GM12874 (cell line): ENCODE measurements around the gene NNAT.

Experiments used
- TF ChIP-seq, protein P1 (sequence below): IDR thresholded peaks from 2 replicates; pipeline ENCODE4 v1.5.1; 2011; ENCODE audit warnings: low read depth, mild to moderate bottlenecking, control low read depth, low read length, moderate library complexity; ENCODE audit not compliant: insufficient read depth

Gene NNAT

DNA sequence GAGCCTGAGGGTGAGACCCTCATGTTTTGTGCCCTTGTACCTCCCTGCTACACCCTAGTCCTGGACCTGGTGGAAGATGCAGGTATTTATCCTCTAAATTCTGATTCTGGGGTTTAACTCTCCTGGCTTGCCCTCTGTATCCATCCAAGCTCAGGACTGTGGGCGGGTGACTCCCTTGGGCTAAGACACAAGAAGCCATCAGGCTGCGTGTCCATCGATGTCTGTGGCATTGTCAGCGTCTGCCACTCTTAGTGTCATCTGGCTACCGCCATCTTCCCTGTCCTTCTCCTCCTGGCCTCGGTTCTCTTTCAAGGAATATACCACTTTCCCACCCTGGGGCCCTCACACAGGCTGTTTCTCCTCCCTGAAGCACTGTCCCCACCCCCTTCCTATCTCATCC, 35.5 kb downstream of the NNAT start:
- TF ChIP-seq, protein P1, sequence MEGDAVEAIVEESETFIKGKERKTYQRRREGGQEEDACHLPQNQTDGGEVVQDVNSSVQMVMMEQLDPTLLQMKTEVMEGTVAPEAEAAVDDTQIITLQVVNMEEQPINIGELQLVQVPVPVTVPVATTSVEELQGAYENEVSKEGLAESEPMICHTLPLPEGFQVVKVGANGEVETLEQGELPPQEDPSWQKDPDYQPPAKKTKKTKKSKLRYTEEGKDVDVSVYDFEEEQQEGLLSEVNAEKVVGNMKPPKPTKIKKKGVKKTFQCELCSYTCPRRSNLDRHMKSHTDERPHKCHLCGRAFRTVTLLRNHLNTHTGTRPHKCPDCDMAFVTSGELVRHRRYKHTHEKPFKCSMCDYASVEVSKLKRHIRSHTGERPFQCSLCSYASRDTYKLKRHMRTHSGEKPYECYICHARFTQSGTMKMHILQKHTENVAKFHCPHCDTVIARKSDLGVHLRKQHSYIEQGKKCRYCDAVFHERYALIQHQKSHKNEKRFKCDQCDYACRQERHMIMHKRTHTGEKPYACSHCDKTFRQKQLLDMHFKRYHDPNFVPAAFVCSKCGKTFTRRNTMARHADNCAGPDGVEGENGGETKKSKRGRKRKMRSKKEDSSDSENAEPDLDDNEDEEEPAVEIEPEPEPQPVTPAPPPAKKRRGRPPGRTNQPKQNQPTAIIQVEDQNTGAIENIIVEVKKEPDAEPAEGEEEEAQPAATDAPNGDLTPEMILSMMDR, result no peak

DNA sequence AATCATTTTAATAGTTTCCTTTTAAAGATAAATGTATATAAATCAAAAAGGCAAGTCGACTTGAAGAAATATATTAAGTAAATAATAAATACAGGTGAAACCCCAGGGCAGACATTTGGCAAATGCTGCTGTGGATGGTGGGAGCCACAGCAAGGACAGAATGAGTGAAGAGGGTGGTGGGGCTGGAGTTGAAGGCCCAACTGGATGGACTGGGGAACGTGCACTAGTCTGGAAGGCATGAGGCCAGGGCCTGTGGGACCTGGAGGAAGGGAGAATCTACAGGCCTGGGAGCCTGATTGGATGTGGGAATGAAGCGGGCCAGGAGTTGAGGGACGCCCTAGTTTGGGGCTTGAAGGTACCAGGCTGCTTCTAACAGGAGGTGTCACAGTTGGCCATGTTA, 37.3 kb downstream of the NNAT start:
- TF ChIP-seq, protein P1, result no peak

DNA sequence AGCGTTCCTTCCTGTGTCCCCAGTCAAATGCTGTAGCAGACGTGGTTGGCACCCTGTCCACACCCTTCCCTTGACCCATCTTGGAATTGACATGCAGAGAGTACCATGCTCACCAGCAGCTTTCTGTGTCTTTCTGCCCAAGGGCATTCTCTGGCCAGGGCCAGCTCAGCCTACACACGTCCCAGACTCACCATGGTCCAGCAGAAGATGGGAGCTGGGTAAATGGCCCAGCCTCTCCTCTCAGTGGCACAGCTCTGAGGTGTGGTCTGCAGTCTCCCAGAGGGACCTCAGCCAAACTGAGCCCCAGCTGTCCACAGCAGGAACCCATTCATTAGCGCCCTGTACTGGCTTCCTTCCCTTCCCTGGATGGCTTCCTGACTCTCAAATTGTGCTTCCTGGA, 37.7 kb downstream of the NNAT start:
- TF ChIP-seq, protein P1, result no peak

DNA sequence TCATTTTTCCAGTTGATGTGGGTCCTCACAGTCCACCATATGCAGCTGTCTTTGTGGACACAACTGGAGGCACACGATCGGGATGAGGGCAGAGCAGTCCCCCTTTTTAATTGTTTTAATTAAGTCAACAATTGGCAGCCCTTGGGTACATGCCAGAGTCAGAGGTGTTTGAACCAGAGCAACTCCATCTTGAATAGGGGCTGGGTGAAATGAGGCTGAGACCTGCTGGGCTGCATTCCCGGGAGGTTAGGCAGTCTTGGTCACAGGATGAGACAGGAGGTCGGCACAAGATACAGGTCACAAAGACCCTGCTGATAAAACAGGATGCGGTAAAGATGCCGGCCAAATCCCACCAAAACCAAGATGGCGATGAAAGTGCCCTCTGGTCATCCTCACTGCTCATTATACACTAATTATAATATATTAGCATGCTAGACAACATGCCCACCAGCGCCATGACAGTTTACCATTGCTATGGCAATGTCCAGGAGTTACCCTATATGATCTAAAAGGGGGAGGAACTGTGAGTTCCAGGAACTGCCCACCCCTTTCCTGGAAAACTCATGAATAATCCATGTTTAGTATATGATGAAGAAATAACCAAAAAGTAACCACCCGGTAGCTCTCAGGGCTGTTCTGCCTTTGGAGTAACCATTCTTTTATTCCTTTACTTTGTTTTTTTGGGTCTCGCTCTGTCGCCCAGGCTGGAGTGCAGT, 38.4 kb downstream of the NNAT start:
- TF ChIP-seq, protein P1, result no peak

DNA sequence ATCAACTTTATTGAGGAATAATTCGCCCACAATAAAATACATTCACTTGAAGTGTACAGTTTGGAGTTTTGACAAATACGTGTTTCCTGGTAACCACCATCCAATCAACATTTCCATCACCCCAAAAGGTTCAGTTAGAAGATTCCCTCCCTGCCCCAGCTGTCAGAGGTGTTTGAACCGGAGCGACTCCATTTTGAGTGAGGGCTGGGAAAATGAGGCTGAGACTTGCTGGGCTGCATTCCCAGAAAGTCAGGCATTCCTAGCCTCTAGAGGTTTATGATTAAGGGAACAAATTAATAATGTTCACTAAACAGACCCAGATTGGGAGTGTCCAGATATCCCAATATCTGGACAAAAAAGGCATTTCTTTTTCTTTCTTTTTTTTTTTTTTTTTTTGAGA, 39.6 kb downstream of the NNAT start:
- TF ChIP-seq, protein P1, result no peak

DNA sequence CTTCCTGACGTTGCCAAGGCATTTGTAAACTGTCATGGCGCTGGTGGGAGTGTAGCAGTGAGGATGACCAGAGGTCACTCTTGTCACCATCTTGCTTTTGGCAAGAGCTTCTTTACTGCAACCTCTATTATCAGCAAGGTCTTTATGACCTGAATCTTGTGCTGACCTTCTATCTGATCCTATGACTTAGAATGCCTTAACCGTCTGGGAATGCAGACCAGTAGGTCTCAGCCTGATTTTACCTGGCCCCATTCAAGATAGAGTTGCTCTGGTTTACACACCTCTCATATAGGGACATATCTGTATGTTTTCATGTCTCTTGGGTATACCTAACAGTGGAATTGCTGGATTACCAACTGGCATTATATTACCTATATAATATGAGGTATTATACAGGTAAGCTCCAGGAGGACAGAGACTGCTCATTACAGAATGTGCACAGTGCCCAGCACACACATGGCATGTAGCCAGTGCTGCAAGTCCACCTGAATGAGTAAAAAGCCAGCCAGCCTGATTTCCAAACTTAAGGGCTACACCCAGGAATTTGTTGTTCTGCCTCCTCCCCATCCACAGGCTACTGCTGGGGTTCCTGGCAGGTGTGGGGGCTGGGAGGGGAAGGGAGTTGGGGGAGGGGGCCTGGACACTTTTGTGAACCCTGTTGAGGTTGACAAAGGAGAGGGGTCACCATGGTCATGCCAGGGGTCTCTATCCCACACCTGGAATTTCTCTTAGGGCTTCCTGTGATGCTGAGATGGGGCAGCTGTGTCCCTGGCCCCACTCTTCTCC, 41.8 kb downstream of the NNAT start:
- TF ChIP-seq, protein P1, result no peak

DNA sequence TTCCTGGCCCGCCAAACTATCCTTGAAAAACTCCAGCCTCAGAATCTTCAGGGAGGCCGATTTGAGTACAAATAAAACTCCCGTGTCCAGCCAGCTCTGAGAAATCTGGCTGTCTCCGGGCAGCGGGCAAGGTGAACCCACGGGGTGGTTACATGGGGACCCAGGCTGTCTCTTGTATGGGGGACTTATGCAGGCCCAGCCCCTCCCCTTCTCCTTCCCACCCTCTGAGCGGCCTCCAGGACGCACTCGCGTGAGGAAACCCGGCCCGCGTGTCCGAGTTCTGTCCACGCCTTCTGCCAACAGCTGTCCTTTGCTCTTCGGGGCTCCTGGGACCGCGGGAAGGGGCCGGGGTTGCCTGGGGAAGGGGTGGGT, 43.0 kb downstream of the NNAT start:
- TF ChIP-seq, protein P1, result no peak
